AG20443 (cell line): ENCODE measurements around the gene SPTBN2.
A peak's percentile ranks its signal among the peaks of the same experiment; 100 is the strongest.
"Not testable (repeated sequence)": the region's sequence is repeated elsewhere in the genome, so short reads cannot be mapped to it uniquely, and the experiment has no call there.

Experiments used
- DNase-seq: peaks from one replicate; pipeline ENCODE4 v3.0.0; 2012; ENCODE audit warnings: low spot score, mixed read lengths

The SPTBN2 gene

GRCh38 chr11:66724167-66724566, 4.8 kb downstream of the SPTBN2 start:
- not testable (repeated sequence) for DNase-seq

- DNase-seq, result no peak
Measured at GRCh38 chr11:66723693-66724092, 5.3 kb downstream of the SPTBN2 start.

- no peak for DNase-seq
Measured at GRCh38 chr11:66722745-66723651, 6.0 kb downstream of the SPTBN2 start.

- no peak for DNase-seq
Measured at GRCh38 chr11:66721939-66722338, 7.1 kb downstream of the SPTBN2 start.

GRCh38 chr11:66720899-66721470, 8.0 kb downstream of the SPTBN2 start:
- no peak for DNase-seq

GRCh38 chr11:66720223-66720898, 8.7 kb downstream of the SPTBN2 start:
- peak; percentile 37 for DNase-seq

- no peak for DNase-seq
Measured at GRCh38 chr11:66719111-66719872, 9.7 kb downstream of the SPTBN2 start.

- no peak for DNase-seq
Measured at GRCh38 chr11:66718320-66718971, 10.6 kb downstream of the SPTBN2 start.

GRCh38 chr11:66717925-66718319, 11.1 kb downstream of the SPTBN2 start:
- DNase-seq, result no peak

- no peak for DNase-seq
Measured at GRCh38 chr11:66716996-66717395, 12.0 kb downstream of the SPTBN2 start.

GRCh38 chr11:66715346-66716085, 13.5 kb downstream of the SPTBN2 start:
- DNase-seq, result no peak

- no peak for DNase-seq
Measured at GRCh38 chr11:66713746-66714480, 15.1 kb downstream of the SPTBN2 start.

- no peak for DNase-seq
Measured at GRCh38 chr11:66710384-66710930, 18.6 kb downstream of the SPTBN2 start.

- no peak for DNase-seq
Measured at GRCh38 chr11:66708701-66709100, 20.3 kb downstream of the SPTBN2 start.

GRCh38 chr11:66708094-66708493, 20.9 kb downstream of the SPTBN2 start:
- no peak for DNase-seq

GRCh38 chr11:66707486-66707885, 21.5 kb downstream of the SPTBN2 start:
- DNase-seq, result no peak

GRCh38 chr11:66706989-66707388, 22.0 kb downstream of the SPTBN2 start:
- DNase-seq, result no peak

- DNase-seq, result no peak
Measured at GRCh38 chr11:66705587-66706335, 23.3 kb downstream of the SPTBN2 start.

- no peak for DNase-seq
Measured at GRCh38 chr11:66704659-66705360, 24.2 kb downstream of the SPTBN2 start.
